Activated CD4-positive, alpha-beta T cell treated with anti-CD3 and anti-CD28 coated beads for 36 hours (primary cell): ENCODE results near the gene PIK3R6. TPM values are rescaled to one million over a fixed set of nuclear protein-coding genes. Genes with fewer than 3 reads are reported as not detected.

Source experiments
- ATAC-seq: fragments of 200-7000 bp; cut with Tn5 transposase; one replicate; pipeline ENCODE4 v1.10.0; 2021; ENCODE audit warnings: mild to moderate bottlenecking, moderate library complexity
- CTCF ChIA-PET: fragments of 350-600 bp; sonication (Branson Sonifier 250); formaldehyde crosslinking; loops from one replicate; lab custom pipeline; 2021; ENCODE audit warnings: antibody characterized with exemption; lab: Charles Lee
- POLR2A ChIA-PET: fragments of 350-600 bp; sonication (Branson Sonifier 250); formaldehyde crosslinking; loops from one replicate; lab custom pipeline; 2021; ENCODE audit warnings: antibody characterized with exemption, inconsistent platforms; lab: Charles Lee
- DNase-seq: peaks from one replicate; pipeline ENCODE4 v3.0.0-alpha.2; 2020
- H3K27ac Mint-ChIP-seq: one replicate; pipeline ENCODE4 v1.8.0; 2021; ENCODE audit warnings: mixed read lengths
- H3K27me3 Mint-ChIP-seq: one replicate; pipeline ENCODE4 v1.8.0; 2021; ENCODE audit warnings: mixed read lengths
- H3K36me3 Mint-ChIP-seq: one replicate; pipeline ENCODE4 v1.8.0; 2021; ENCODE audit warnings: low read depth, mixed read lengths
- H3K4me1 Mint-ChIP-seq: one replicate; pipeline ENCODE4 v1.8.0; 2021; ENCODE audit warnings: mixed read lengths
- H3K4me3 Mint-ChIP-seq: one replicate; pipeline ENCODE4 v1.8.0; 2021; ENCODE audit warnings: mild to moderate bottlenecking, moderate library complexity, mixed read lengths
- H3K9me3 Mint-ChIP-seq: one replicate; pipeline ENCODE4 v1.8.0; 2021; ENCODE audit warnings: low read depth, mixed read lengths
- intact Hi-C, 2 experiments: fragments of 100-400 bp; cut with DNase I in 1 of 2; cut with micrococcal nuclease in 1 of 2; formaldehyde crosslinking; loops; one replicate each; pipeline versions ENCODE4 v1.14.2 to v1.15.1; 2022 to 2024; cut with DNase I, micrococcal nuclease
- total RNA-seq, 2 experiments: library from RNA; stranded (reverse); gene quantifications; one replicate each; pipeline ENCODE4 v1.2.3, GENCODE V29; 2021

PIK3R6 gene
- total RNA-seq, 2 experiments from 2014 or later: 0.96 to 1.8 TPM

GRCh38 chr17:8872705-8873435 is 5.4 kb upstream of the PIK3R6 start:
- H3K27me3 Mint-ChIP-seq: no peaks in the 10 kb centered on the region
- intact Hi-C loops: no loop called here
- DNase-seq: no peak
- POLR2A ChIA-PET: interaction anchor here (0.8 kb wide), 1 partner anchor 40 kb away, joined by 3 read pairs; no protein-coding TSS in a partner anchor
- H3K27ac Mint-ChIP-seq: no peak overlapping the region
- ATAC-seq: no peak
- H3K36me3 Mint-ChIP-seq: peaks cover 4% of the 10 kb centered on the region
- H3K9me3 Mint-ChIP-seq: no peaks in the 10 kb centered on the region
- H3K4me1 Mint-ChIP-seq: peaks cover 13% of the 10 kb centered on the region
- H3K4me3 Mint-ChIP-seq: no peak overlapping the region
- CTCF ChIA-PET: interaction anchor here (0.6 to 1.1 kb wide), 2 partner anchors 22 to 68 kb away, joined by 3 read pairs; no protein-coding TSS in a partner anchor

GRCh38 chr17:8872036-8872704 is 4.7 kb upstream of the PIK3R6 start:
- POLR2A ChIA-PET: no interaction called here
- H3K4me1 Mint-ChIP-seq: peaks cover 20% of the 10 kb centered on the region
- no peak overlapping the region for H3K27ac Mint-ChIP-seq
- ATAC-seq (no peak), DNase-seq (no peak)
- no peaks in the 10 kb centered on the region for H3K9me3 Mint-ChIP-seq
- no peak overlapping the region for H3K4me3 Mint-ChIP-seq
- CTCF ChIA-PET: interaction anchor here (0.6 to 0.8 kb wide), 3 partner anchors 14 to 461 kb away, joined by 3 read pairs; no protein-coding TSS in a partner anchor
- H3K36me3 Mint-ChIP-seq: no peaks in the 10 kb centered on the region
- no peaks in the 10 kb centered on the region for H3K27me3 Mint-ChIP-seq
- intact Hi-C loops: no loop called here

- no peak for ATAC-seq
- POLR2A ChIA-PET: no interaction called here
- DNase-seq: no peak
- Mint-ChIP-seq H3K27ac (no peak overlapping the region), H3K36me3 (no peaks in the 10 kb centered on the region), H3K9me3 (no peaks in the 10 kb centered on the region), H3K27me3 (no peaks in the 10 kb centered on the region), H3K4me1 (peaks cover 27% of the 10 kb centered on the region), H3K4me3 (no peak overlapping the region)
- intact Hi-C loops: no loop called here
- CTCF ChIA-PET: no interaction called here
Measured at GRCh38 chr17:8871081-8871581, 3.7 kb upstream of the PIK3R6 start.

- Mint-ChIP-seq H3K27me3 (no peaks in the 10 kb centered on the region), H3K4me1 (peaks cover 27% of the 10 kb centered on the region), H3K4me3 (no peak overlapping the region), H3K9me3 (no peaks in the 10 kb centered on the region), H3K36me3 (no peaks in the 10 kb centered on the region), H3K27ac (no peak overlapping the region)
- ATAC-seq (no peak), DNase-seq (no peak)
- CTCF ChIA-PET: no interaction called here
- intact Hi-C loops: no loop called here
- POLR2A ChIA-PET: no interaction called here
Measured at GRCh38 chr17:8870406-8871040, 3.0 kb upstream of the PIK3R6 start.

- H3K27ac Mint-ChIP-seq: no peak overlapping the region
- no peaks in the 10 kb centered on the region for H3K9me3 Mint-ChIP-seq
- intact Hi-C loops: no loop called here
- H3K36me3 Mint-ChIP-seq: no peaks in the 10 kb centered on the region
- no peak overlapping the region for H3K4me3 Mint-ChIP-seq
- ATAC-seq (no peak), DNase-seq (no peak)
- no peaks in the 10 kb centered on the region for H3K27me3 Mint-ChIP-seq
- ChIA-PET CTCF (interaction anchor here (0.7 to 1.2 kb wide), 4 partner anchors 23 to 129 kb away, joined by 3 to 4 read pairs (median 3); no protein-coding TSS in a partner anchor), POLR2A (no interaction called here)
- H3K4me1 Mint-ChIP-seq: peaks cover 27% of the 10 kb centered on the region
Measured at GRCh38 chr17:8869114-8869815, 1.8 kb upstream of the PIK3R6 start.

- Mint-ChIP-seq H3K27ac (peak overlapping the region; percentile 32), H3K4me1 (peaks cover 27% of the 10 kb centered on the region), H3K9me3 (no peaks in the 10 kb centered on the region), H3K36me3 (no peaks in the 10 kb centered on the region), H3K27me3 (no peaks in the 10 kb centered on the region), H3K4me3 (no peak overlapping the region)
- DNase-seq (peak; percentile 39), ATAC-seq (peak; percentile 89)
- ChIA-PET POLR2A (no interaction called here), CTCF (interaction anchor here (0.7 to 1.2 kb wide), 4 partner anchors 24 to 130 kb away, joined by 3 to 4 read pairs (median 3); no protein-coding TSS in a partner anchor)
- intact Hi-C loops: no loop called here
Measured at GRCh38 chr17:8868529-8868951, 1.1 kb upstream of the PIK3R6 start.

GRCh38 chr17:8868092-8868491 is 618 bp upstream of the PIK3R6 start:
- Mint-ChIP-seq H3K4me1 (peaks cover 27% of the 10 kb centered on the region), H3K9me3 (no peaks in the 10 kb centered on the region), H3K27me3 (no peaks in the 10 kb centered on the region), H3K4me3 (no peak overlapping the region), H3K36me3 (no peaks in the 10 kb centered on the region), H3K27ac (peak overlapping the region; percentile 32)
- intact Hi-C loops: no loop called here
- no peak for DNase-seq
- POLR2A ChIA-PET: no interaction called here
- ATAC-seq: no peak
- CTCF ChIA-PET: interaction anchor here (0.7 to 1.2 kb wide), 3 partner anchors 25 to 130 kb away, joined by 3 read pairs; no protein-coding TSS in a partner anchor

- CTCF ChIA-PET: interaction anchor here (2.0 kb wide), 1 partner anchor 29 kb away, joined by 7 read pairs; no protein-coding TSS in a partner anchor
- intact Hi-C loops: no loop called here
- Mint-ChIP-seq H3K4me1 (peaks cover 40% of the 10 kb centered on the region), H3K27me3 (no peaks in the 10 kb centered on the region), H3K4me3 (no peak overlapping the region), H3K9me3 (no peaks in the 10 kb centered on the region), H3K27ac (no peak overlapping the region), H3K36me3 (no peaks in the 10 kb centered on the region)
- ATAC-seq (no peak), DNase-seq (no peak)
- POLR2A ChIA-PET: no interaction called here
Measured at GRCh38 chr17:8865811-8866210, 1.7 kb downstream of the PIK3R6 start.

GRCh38 chr17:8865385-8865784 is 2.1 kb downstream of the PIK3R6 start:
- Mint-ChIP-seq H3K4me3 (no peak overlapping the region), H3K27ac (no peak overlapping the region), H3K27me3 (no peaks in the 10 kb centered on the region), H3K36me3 (no peaks in the 10 kb centered on the region), H3K4me1 (peaks cover 40% of the 10 kb centered on the region), H3K9me3 (no peaks in the 10 kb centered on the region)
- DNase-seq: no peak
- ChIA-PET POLR2A (no interaction called here), CTCF (interaction anchor here (2.0 kb wide), 1 partner anchor 29 kb away, joined by 7 read pairs; no protein-coding TSS in a partner anchor)
- intact Hi-C loops: no loop called here
- no peak for ATAC-seq

- no peak for DNase-seq
- H3K4me3 Mint-ChIP-seq: no peak overlapping the region
- ChIA-PET POLR2A (no interaction called here), CTCF (no interaction called here)
- no peaks in the 10 kb centered on the region for H3K9me3 Mint-ChIP-seq
- intact Hi-C loops: no loop called here
- no peaks in the 10 kb centered on the region for H3K36me3 Mint-ChIP-seq
- no peaks in the 10 kb centered on the region for H3K27me3 Mint-ChIP-seq
- H3K4me1 Mint-ChIP-seq: peaks cover 46% of the 10 kb centered on the region
- ATAC-seq: no peak
- H3K27ac Mint-ChIP-seq: no peak overlapping the region
Measured at GRCh38 chr17:8862213-8863056, 5.0 kb downstream of the PIK3R6 start.
